Peyer's patch (tissue), 4 donors: ENCODE measurements around the gene NIPBL.

Source experiments
- POLR2A ChIP-seq, 2 donors: fragments of 450-650 bp; IDR thresholded peaks; one replicate each; pipeline ENCODE4 v1.5.1; 2017; ENCODE audit warnings: antibody characterized with exemption in 2 of 2, mild to moderate bottlenecking in 2 of 2, moderate library complexity in 2 of 2
- TF ChIP-seq, protein P1 (sequence below), 6 experiments: fragments of 450-650 bp in 4 of 6; fragments of 200-600 bp in 2 of 6; sonication (generic) in 1 of 6; IDR thresholded peaks; one replicate each; pipeline ENCODE4 v1.5.1; 2017 to 2019; ENCODE audit warnings: antibody characterized with exemption in 6 of 6, mild to moderate bottlenecking in 3 of 6, moderate library complexity in 1 of 6

DNA sequence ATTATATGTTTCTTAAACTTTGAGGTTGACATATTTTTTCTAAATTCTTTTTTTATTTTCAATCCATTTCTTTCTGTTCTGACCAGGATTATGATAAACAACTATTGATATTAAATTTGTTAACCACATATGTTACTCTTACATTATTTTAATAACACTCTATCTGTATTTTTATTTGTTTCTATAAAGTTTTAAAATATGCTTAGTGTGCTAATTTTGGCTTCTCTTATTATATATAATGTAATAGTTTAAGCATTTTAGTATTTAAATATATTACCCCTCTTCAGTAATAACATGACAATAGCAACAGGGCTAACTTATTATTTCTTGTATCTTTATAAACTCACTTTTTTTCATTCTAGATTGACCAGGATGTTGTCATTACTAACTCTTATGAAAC, 137.8 kb downstream of the NIPBL start:
- no peak for TF ChIP-seq POLR2A (IDR thresholded peaks at IDR 0.05)
- TF ChIP-seq, protein P1, sequence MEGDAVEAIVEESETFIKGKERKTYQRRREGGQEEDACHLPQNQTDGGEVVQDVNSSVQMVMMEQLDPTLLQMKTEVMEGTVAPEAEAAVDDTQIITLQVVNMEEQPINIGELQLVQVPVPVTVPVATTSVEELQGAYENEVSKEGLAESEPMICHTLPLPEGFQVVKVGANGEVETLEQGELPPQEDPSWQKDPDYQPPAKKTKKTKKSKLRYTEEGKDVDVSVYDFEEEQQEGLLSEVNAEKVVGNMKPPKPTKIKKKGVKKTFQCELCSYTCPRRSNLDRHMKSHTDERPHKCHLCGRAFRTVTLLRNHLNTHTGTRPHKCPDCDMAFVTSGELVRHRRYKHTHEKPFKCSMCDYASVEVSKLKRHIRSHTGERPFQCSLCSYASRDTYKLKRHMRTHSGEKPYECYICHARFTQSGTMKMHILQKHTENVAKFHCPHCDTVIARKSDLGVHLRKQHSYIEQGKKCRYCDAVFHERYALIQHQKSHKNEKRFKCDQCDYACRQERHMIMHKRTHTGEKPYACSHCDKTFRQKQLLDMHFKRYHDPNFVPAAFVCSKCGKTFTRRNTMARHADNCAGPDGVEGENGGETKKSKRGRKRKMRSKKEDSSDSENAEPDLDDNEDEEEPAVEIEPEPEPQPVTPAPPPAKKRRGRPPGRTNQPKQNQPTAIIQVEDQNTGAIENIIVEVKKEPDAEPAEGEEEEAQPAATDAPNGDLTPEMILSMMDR (IDR thresholded peaks at IDR 0.05), result no peak
